Adrenal gland (tissue), 19 donors: ENCODE results near the gene PIGU. TPM values are rescaled to one million over a fixed set of nuclear protein-coding genes. Genes with fewer than 3 reads are reported as not detected.
"Not testable (repeated sequence)": the region's sequence is repeated elsewhere in the genome, so short reads cannot be mapped to it uniquely, and the experiment has no call there.

Experiments used
- DNase-seq, 7 donors: peaks; one replicate each; pipeline ENCODE4 v3.0.0-alpha.2; 2019 to 2020
- H3K27ac ChIP-seq, 5 donors: fragments of 200-600 bp; sonication (generic) in 4 of 5; 1 replicate in 3 of 5; 2 replicates in 2 of 5; pipeline versions ENCODE4 v1.5.1 to v1.8.0; 2016 to 2020; ENCODE audit warnings: mild to moderate bottlenecking in 1 of 5
- H3K27me3 ChIP-seq: fragments of 200-600 bp; 2 replicates; pipeline ENCODE4 v1.8.0; 2021
- H3K36me3 ChIP-seq, 2 donors: fragments of 200-600 bp; replicated peaks in 1 of 2; 1 replicate in 1 of 2; 2 replicates in 1 of 2; pipeline versions ENCODE4 v1.5.1 to v1.8.0; 2018 to 2022
- H3K4me1 ChIP-seq, 2 donors: fragments of 200-600 bp; replicated peaks in 1 of 2; 1 replicate in 1 of 2; 2 replicates in 1 of 2; pipeline versions ENCODE4 v1.5.1 to v1.8.0; 2018 to 2021
- H3K4me3 ChIP-seq, 4 donors: fragments of 200-600 bp; sonication (generic) in 3 of 4; one replicate each; pipeline ENCODE4 v1.5.1; 2016 to 2018
- H3K9me3 ChIP-seq, 3 donors: fragments of 200-600 bp; sonication (generic) in 1 of 3; replicated peaks in 1 of 3; 1 replicate in 2 of 3; 2 replicates in 1 of 3; pipeline versions ENCODE4 v1.5.1 to v1.8.0; 2016 to 2021
- CTCF ChIP-seq, 6 experiments: fragments of 450-650 bp in 4 of 6; fragments of 200-600 bp in 2 of 6; sonication (generic) in 1 of 6; IDR thresholded peaks; 1 replicate in 5 of 6; 2 replicates in 1 of 6; pipeline versions ENCODE4 v1.5.1 to v1.8.0; 2016 to 2021; ENCODE audit warnings: antibody characterized with exemption in 6 of 6, mild to moderate bottlenecking in 2 of 6, moderate library complexity in 1 of 6
- POLR2A ChIP-seq, 2 donors: fragments of 450-650 bp; IDR thresholded peaks; one replicate each; pipeline ENCODE4 v1.6.1; 2017; ENCODE audit warnings: antibody characterized with exemption in 2 of 2, mild to moderate bottlenecking in 2 of 2, moderate library complexity in 1 of 2
- WGBS, 4 donors: extraction: QIAGEN DNeasy Blood & Tissue Kit in 2 of 4; methylation state at CpG; one replicate each; pipeline versions ENCODE4 v1.1.5 to v1.1.7; 2013 to 2017; 5-methylcytosine and 5-hydroxymethylcytosine counted together
- intact Hi-C, 2 donors: fragments of 100-400 bp; cut with DNase I; formaldehyde crosslinking; loops; one replicate each; pipeline versions ENCODE4 v1.14.1 to v1.15.0; 2022 to 2023
- long read RNA-seq, 10 donors: library from polyadenylated mRNA in 3 of 10; unstranded in 2 of 10; stranded (forward) in 1 of 10; transcript quantifications; one replicate each; pipeline ENCODE4 v2.0.0 and lab custom pipeline, GENCODE V29; 2021 to 2026
- polyA plus RNA-seq, 3 donors: library from polyadenylated mRNA; stranded (reverse); fragments of 200-250 nt in 2 of 3; fragments of 350-450 nt in 1 of 3; fragmentation: Illumina TruSeq in 1 of 3; extraction: RNeasy Lipid Tissue Mini Kit (QIAGEN cat#74804) in 1 of 3; gene quantifications; one replicate each; pipeline ENCODE4 v1.2.3, GENCODE V29; 2013 to 2014
- total RNA-seq, 9 donors: library from RNA; depleted of rRNA in 4 of 9; stranded (reverse); fragments of >200 nt in 4 of 9; fragments of 120-200 nt in 1 of 9; fragmentation: NEBNext Ultra II Directional in 1 of 9; extraction: Animal tissue kit (Norgen Biotek cat#: 25700) in 1 of 9; gene quantifications; one replicate each; pipeline versions ENCODE4 v1.1.0 to v1.2.4, GENCODE V29; 2013 to 2023
- donor health status: healthy with polysubstance abuse.
- donor health status: Bipolar disorder and iron deficiency.
- donor health status: DM: yes; HTN: yes; CAD: no.
- donor health status: DM: no; HTN: no; CAD: no.
- donor health status: DM: no; HTN: no; CAD: no.
- donor health status: DM: yes; HTN: yes; CAD: no.

Gene PIGU, protein sequence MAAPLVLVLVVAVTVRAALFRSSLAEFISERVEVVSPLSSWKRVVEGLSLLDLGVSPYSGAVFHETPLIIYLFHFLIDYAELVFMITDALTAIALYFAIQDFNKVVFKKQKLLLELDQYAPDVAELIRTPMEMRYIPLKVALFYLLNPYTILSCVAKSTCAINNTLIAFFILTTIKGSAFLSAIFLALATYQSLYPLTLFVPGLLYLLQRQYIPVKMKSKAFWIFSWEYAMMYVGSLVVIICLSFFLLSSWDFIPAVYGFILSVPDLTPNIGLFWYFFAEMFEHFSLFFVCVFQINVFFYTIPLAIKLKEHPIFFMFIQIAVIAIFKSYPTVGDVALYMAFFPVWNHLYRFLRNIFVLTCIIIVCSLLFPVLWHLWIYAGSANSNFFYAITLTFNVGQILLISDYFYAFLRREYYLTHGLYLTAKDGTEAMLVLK
- total RNA-seq (10 to 100 TPM; 19.6 to 33.7 (median 22.8) TPM), polyA plus RNA-seq (10 to 100 TPM; 16.8 to 64.1 (median 25.7) TPM)
- long read RNA-seq, donor 1, transcript PIGU-201 (12 exons, 1,632 nt) = major isoform, 14 of 19 reads
- long read RNA-seq, donor 1, partial matches to known transcripts = 5 of 19 reads
- long read RNA-seq, donor 1, other reads (novel, unspliced or antisense) = 0 of 19 reads
- long read RNA-seq, donor 2, transcript PIGU-201 (12 exons, 1,632 nt) = major isoform, 5 of 5 reads
- long read RNA-seq, donor 2, partial matches to known transcripts = 0 of 5 reads
- long read RNA-seq, donor 2, other reads (novel, unspliced or antisense) = 0 of 5 reads
- long read RNA-seq, donor 3, transcript PIGU-201 (12 exons, 1,632 nt) = major isoform, 13 of 13 reads
- long read RNA-seq, donor 3, partial matches to known transcripts = 0 of 13 reads
- long read RNA-seq, donor 3, other reads (novel, unspliced or antisense) = 0 of 13 reads
- long read RNA-seq, donor 4, transcript PIGU-201 (12 exons, 1,632 nt) = major isoform, 14 of 19 reads
- long read RNA-seq, donor 4, partial matches to known transcripts = 2 of 19 reads
- long read RNA-seq, donor 4, other reads (novel, unspliced or antisense) = 3 of 19 reads
- long read RNA-seq, donor 5, transcript PIGU-201 (12 exons, 1,632 nt) = major isoform, 25 of 36 reads
- long read RNA-seq, donor 5, partial matches to known transcripts = 2 of 36 reads
- long read RNA-seq, donor 5, other reads (novel, unspliced or antisense) = 8 of 36 reads
- long read RNA-seq, donor 6, transcript PIGU-201 (12 exons, 1,632 nt) = major isoform, 10 of 12 reads
- long read RNA-seq, donor 6, partial matches to known transcripts = 0 of 12 reads
- long read RNA-seq, donor 6, other reads (novel, unspliced or antisense) = 2 of 12 reads
- long read RNA-seq, donor 7, partial matches to known transcripts = 6 of 8 reads
- long read RNA-seq, donor 7, other reads (novel, unspliced or antisense) = 0 of 8 reads
- long read RNA-seq, donor 8, transcript PIGU-201 (12 exons, 1,632 nt) = major isoform, 14 of 19 reads
- long read RNA-seq, donor 8, partial matches to known transcripts = 5 of 19 reads
- long read RNA-seq, donor 8, other reads (novel, unspliced or antisense) = 0 of 19 reads
- long read RNA-seq, donor 9, transcript PIGU-201 (12 exons, 1,632 nt) = major isoform, 21 of 21 reads
- long read RNA-seq, donor 9, partial matches to known transcripts = 0 of 21 reads
- long read RNA-seq, donor 9, other reads (novel, unspliced or antisense) = 0 of 21 reads
- long read RNA-seq, donor 10, partial matches to known transcripts = 0 of 4 reads
- long read RNA-seq, donor 10, other reads (novel, unspliced or antisense) = 0 of 4 reads

GRCh38 chr20:34676642-34677373 lies at the start of gene PIGU:
Gene PIGU (minus strand): TSS chr20:34677092. CDS start chr20:34677085, 7 bp downstream.
- Histone ChIP-seq H3K36me3 (no peaks in the 10 kb centered on the region), H3K27me3 (no peaks in the 10 kb centered on the region), H3K4me3 (peak within 1 kb of the TSS in 3 of 4 donors; percentile 75 to 90 (median 83)), H3K4me1 (peaks cover 4 to 14% of the 10 kb centered on the region in 2 donors), H3K27ac (peak within 1 kb of the TSS in 4 of 5 donors; percentile 66 to 84 (median 76)), H3K9me3 (no peaks in the 10 kb centered on the region)
- peak; percentile 95 to 97 (median 95) for DNase-seq
- intact Hi-C loops = no loop called here
- 0 to 1% (median 1%) methylated on average over 25 to 64 of the region's 64 CpGs for WGBS, 4 donors
- TF ChIP-seq CTCF (IDR thresholded peaks at IDR 0.05) (peak in 5 of 6 experiments; percentile 10 to 46 (median 29)), POLR2A (IDR thresholded peaks at IDR 0.05) (peak; percentile 1 to 74)

DNA sequence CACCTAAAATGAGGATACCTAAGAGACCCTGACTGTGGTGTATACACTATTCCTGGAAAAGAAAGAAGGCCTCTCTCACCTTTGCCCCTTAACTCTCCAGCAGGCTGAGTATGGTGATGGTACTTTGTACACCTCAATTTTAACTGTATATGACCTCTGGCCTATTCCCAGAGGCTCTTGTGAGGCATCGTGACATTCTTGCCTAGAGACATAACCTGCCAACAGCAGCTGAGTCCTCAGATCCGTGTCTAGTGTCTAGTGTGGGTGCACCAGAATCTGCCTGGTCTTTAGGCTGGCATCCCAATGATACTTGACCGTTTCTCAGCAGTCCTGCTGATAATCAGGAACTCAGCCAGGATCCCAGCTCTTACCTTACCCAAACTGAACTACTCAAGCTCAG lies 47.3 kb upstream of the PIGU start:
- peaks cover 0 to 47% of the 10 kb centered on the region in 2 donors for H3K36me3 ChIP-seq
- WGBS, 4 donors = 68 to 87% (median 82%) methylated on average over 3 of the region's 3 CpGs
- TF ChIP-seq POLR2A (IDR thresholded peaks at IDR 0.05) = no peak
- TF ChIP-seq CTCF (IDR thresholded peaks at IDR 0.05) = no peak
- intact Hi-C loops = no loop called here
- no peaks in the 10 kb centered on the region for H3K27me3 ChIP-seq
- no peaks in the 10 kb centered on the region for H3K9me3 ChIP-seq
- no peak overlapping the region for H3K4me3 ChIP-seq
- DNase-seq = no peak
- no peak overlapping the region for H3K27ac ChIP-seq
- no peaks in the 10 kb centered on the region for H3K4me1 ChIP-seq

DNA sequence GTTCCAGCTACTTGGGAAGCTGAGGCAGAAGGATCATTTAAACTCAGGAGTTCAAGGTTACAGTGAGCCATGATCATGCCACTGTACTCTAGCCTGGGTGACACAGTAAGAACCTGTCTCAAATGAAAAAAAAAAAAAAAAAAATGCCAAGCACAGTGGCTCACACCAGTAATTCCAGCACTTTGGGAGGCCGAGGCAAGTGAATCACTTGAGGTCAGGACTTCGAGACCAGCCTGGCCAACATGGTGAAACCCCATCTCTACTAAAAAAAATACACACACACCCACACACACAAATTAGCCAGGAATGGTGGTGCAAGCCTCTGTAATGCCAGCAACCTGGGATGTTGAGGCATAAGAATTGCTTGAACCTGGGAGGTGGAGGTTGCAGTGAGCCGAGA lies 45.7 kb upstream of the PIGU start:
- H3K4me1 ChIP-seq, H3K4me3 ChIP-seq, DNase-seq, H3K27me3 ChIP-seq, H3K27ac ChIP-seq, H3K9me3 ChIP-seq, intact Hi-C loops: not testable (repeated sequence)
- peaks cover 0 to 47% of the 10 kb centered on the region in 2 donors for H3K36me3 ChIP-seq
- 80 to 92% (median 84%) methylated on average over 3 of the region's 3 CpGs for WGBS, 4 donors
